ENCODE measurements around the gene GPC6.

GRCh38 chr13:93397619-93398018 is 171.0 kb downstream of the GPC6 start:
- no peak for TF ChIP-seq CTCF (optimal IDR thresholded peaks at IDR 0.05 in 1 of 3, IDR thresholded peaks at IDR 0.05 in 1 of 3, conservative IDR thresholded peaks at IDR 0.05 in 1 of 3; ENCODE audit: extremely low read depth in 1 of 3, insufficient read depth in 2 of 3, low read length in 3 of 3)
- TF ChIP-seq EZH2 (IDR thresholded peaks at IDR 0.05; ENCODE audit: low read length): no peak

Data from keratinocyte (primary cell).